HFFc6 (cell line): ENCODE results near the gene PLEKHD1. TPM values are rescaled to one million over a fixed set of nuclear protein-coding genes. Genes with fewer than 3 reads are reported as not detected.

Source experiments
- DNase-seq: peaks from one replicate; pipeline ENCODE4 v3.0.0-alpha.2; 2018
- H3K27ac Mint-ChIP-seq: 2 replicates; pipeline ENCODE4 v1.8.0; 2020; ENCODE audit warnings: mild to moderate bottlenecking, mixed read lengths
- H3K27me3 Mint-ChIP-seq: 2 replicates; pipeline ENCODE4 v1.8.0; 2021; ENCODE audit warnings: mild to moderate bottlenecking, moderate library complexity, mixed read lengths; ENCODE audit not compliant: insufficient read depth
- H3K36me3 Mint-ChIP-seq: 2 replicates; pipeline ENCODE4 v1.8.0; 2021; ENCODE audit warnings: low read depth, mixed read lengths
- H3K4me1 Mint-ChIP-seq: 2 replicates; pipeline ENCODE4 v1.8.0; 2020; ENCODE audit warnings: low read depth, mixed read lengths
- H3K4me3 Mint-ChIP-seq: 2 replicates; pipeline ENCODE4 v1.8.0; 2020; ENCODE audit warnings: mild to moderate bottlenecking, moderate library complexity, mixed read lengths
- H3K9me3 Mint-ChIP-seq: 2 replicates; pipeline ENCODE4 v1.8.0; 2020; ENCODE audit warnings: mild to moderate bottlenecking, mixed read lengths
- CTCF ChIP-seq: fragments of 200-600 bp; sonication (generic); IDR thresholded peaks from 2 replicates; pipeline ENCODE4 v1.5.0; 2021; ENCODE audit warnings: antibody characterized with exemption, mild to moderate bottlenecking
- total RNA-seq, 6 experiments: library from RNA; stranded (reverse); fragmentation: NEBNext Ultra II Directional; extraction: Animal tissue kit (Norgen Biotek cat#: 25700); gene quantifications; 2 replicates in 1 of 6; 3 replicates in 5 of 6; pipeline ENCODE4 v1.2.3, GENCODE V29; 2021

Gene PLEKHD1
- total RNA-seq, 6 experiments from 2014 or later = 0.06 TPM; not detected in 5

DNA sequence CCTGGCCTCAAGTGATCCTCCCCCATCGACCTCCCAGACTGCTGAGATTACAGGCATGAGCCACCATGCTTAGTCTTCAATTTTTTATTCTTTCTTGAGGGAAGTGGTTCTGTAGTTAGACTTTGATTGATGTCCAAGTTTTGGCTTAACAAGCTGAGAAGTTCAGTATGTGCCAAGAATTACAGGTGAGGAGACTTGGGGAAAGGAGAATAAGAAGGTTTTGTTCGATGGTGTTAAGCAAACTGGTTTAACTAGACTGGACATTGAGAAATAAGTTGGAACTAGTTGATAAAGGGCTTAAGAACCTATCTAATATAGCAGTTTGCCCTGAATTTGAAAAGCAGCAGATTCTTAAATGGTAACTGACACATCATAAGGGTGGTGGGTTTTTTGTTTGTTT lies 32.6 kb upstream of the PLEKHD1 start:
- H3K27ac Mint-ChIP-seq = no peak overlapping the region
- no peak overlapping the region for H3K4me3 Mint-ChIP-seq

GRCh38 chr14:69458350-69458749 lies 26.2 kb upstream of the PLEKHD1 start:
- DNase-seq = no peak
- H3K27me3 Mint-ChIP-seq = no peaks in the 10 kb centered on the region
- H3K9me3 Mint-ChIP-seq = no peaks in the 10 kb centered on the region
- H3K27ac Mint-ChIP-seq = no peak overlapping the region
- H3K4me1 Mint-ChIP-seq = 0 out of 2 replicates have a peak, but pooled peaks cover 6% of the 10 kb centered on the region
- no peak for TF ChIP-seq CTCF
- H3K4me3 Mint-ChIP-seq = no peak overlapping the region
- peaks cover 13% of the 10 kb centered on the region for H3K36me3 Mint-ChIP-seq

More for the DNA sequence above, 32.6 kb upstream of the PLEKHD1 start:
- H3K4me1 Mint-ChIP-seq = no peaks in the 10 kb centered on the region
- peaks cover 1% of the 10 kb centered on the region; the same call in 1 of the 2 replicates for H3K27me3 Mint-ChIP-seq
- no peak for DNase-seq
- peaks cover 11% of the 10 kb centered on the region for H3K36me3 Mint-ChIP-seq
- no peak for TF ChIP-seq CTCF
- no peaks in the 10 kb centered on the region for H3K9me3 Mint-ChIP-seq

GRCh38 chr14:69459122-69459521 lies 25.4 kb upstream of the PLEKHD1 start:
- H3K4me3 Mint-ChIP-seq = no peak overlapping the region
- no peak for DNase-seq
- H3K27ac Mint-ChIP-seq = peak overlapping the region; percentile 6; the same call in 1 of the 2 replicates
- no peaks in the 10 kb centered on the region for H3K9me3 Mint-ChIP-seq
- H3K4me1 Mint-ChIP-seq = peaks cover 10% of the 10 kb centered on the region
- no peaks in the 10 kb centered on the region for H3K27me3 Mint-ChIP-seq
- no peak for TF ChIP-seq CTCF
- peaks cover 13% of the 10 kb centered on the region for H3K36me3 Mint-ChIP-seq

DNA sequence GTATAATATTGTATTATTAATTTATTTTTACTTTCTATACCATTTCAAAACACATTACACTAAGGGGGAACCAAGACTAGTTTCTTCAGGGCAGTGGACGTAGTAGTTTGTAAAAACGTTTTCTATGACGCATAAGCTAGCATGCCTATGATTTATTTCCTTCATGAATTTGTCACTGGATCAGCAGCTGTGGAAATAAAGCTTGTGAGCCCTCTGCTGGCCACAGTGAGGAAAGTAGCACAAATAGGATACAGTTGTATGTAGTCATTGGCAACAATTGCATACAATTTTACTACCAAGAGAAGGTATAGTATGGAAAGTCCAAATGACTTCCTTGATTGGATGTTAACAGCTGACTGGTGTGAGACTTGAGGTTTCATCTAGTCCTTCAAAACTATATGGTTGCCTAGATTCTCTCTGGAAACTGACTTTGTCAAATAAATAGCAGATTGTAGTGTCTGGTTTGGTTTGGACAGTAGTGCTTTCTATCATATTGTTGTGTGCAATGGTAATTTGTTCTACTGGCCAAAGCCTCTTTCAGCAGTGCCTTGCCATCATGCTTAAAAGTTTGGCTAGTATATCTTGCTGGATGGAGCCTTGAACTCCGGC lies 24.3 kb upstream of the PLEKHD1 start:
- peak; percentile 93 for DNase-seq
- peak; percentile 90 for TF ChIP-seq CTCF
- no peaks in the 10 kb centered on the region for H3K9me3 Mint-ChIP-seq
- H3K27ac Mint-ChIP-seq = peak overlapping the region; percentile 79
- peaks cover 13% of the 10 kb centered on the region for H3K36me3 Mint-ChIP-seq
- H3K27me3 Mint-ChIP-seq = peaks cover 1% of the 10 kb centered on the region; the same call in 1 of the 2 replicates
- no peak overlapping the region for H3K4me3 Mint-ChIP-seq
- peaks cover 20% of the 10 kb centered on the region for H3K4me1 Mint-ChIP-seq

DNA sequence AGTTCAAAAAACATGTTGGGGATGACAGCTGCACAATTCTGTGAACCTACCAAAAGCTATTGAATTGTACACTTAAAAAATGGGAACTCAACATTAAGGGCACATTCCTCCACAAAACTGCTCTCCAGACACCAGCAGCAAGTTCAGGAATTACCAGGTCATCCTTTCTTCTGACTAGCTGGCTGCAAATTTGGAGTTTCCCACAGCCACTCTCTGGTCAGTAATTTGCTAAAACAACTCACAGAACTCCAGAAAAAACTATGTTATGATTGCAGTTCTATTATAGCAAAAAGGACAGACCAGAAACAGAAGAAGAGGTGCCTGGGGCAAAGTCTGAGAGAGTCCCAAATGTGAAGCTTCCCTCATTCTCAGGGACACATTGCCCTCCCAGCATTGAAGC lies 20.1 kb upstream of the PLEKHD1 start:
- peaks cover 4% of the 10 kb centered on the region; the same call in 1 of the 2 replicates for H3K27me3 Mint-ChIP-seq
- peak; percentile 28 for DNase-seq
- peaks cover 29% of the 10 kb centered on the region for H3K4me1 Mint-ChIP-seq
- H3K27ac Mint-ChIP-seq = peak overlapping the region; percentile 76
- TF ChIP-seq CTCF = no peak
- H3K9me3 Mint-ChIP-seq = no peaks in the 10 kb centered on the region
- peaks cover 5% of the 10 kb centered on the region; the same call in 1 of the 2 replicates for H3K36me3 Mint-ChIP-seq
- H3K4me3 Mint-ChIP-seq = peak overlapping the region; percentile 59; the same call in 1 of the 2 replicates
